Endothelial cell of umbilical vein (primary cell): ENCODE measurements around the gene AKT1. TPM values are rescaled to one million over a fixed set of nuclear protein-coding genes. Genes with fewer than 3 reads are reported as not detected.

Source experiments
- BruUV-seq: library from RNA; stranded (reverse); fragments of 400-500 nt; replicated peaks from 2 replicates; lab custom pipeline; 2021; lab: Mats Ljungman, UMichigan
- CTCF ChIA-PET: fragments of 300-600, 350-600 bp; sonication (Branson Sonifier 250); formaldehyde crosslinking; loops from one replicate; lab custom pipeline; 2021; ENCODE audit warnings: antibody characterized with exemption, inconsistent platforms; lab: Charles Lee
- POLR2A ChIA-PET: fragments of 300-600, 350-600 bp; sonication (Branson Sonifier 250); formaldehyde crosslinking; loops from one replicate; lab custom pipeline; 2021; ENCODE audit warnings: antibody characterized with exemption, inconsistent platforms; lab: Charles Lee
- DNase-seq: peaks from one replicate; pipeline ENCODE4 v3.0.0-alpha.2; 2011; ENCODE audit warnings: low read depth, low spot score
- FAIRE-seq: peaks from 2 replicates; lab custom pipeline; 2011; peaks lifted over from hg19 to GRCh38; lab: Jason Lieb, UNC
- H2AFZ ChIP-seq: 2 replicates; pipeline ENCODE4 v1.6.0; 2012; ENCODE audit warnings: low read depth, low read length, control low read depth, inconsistent platforms
- H3K27ac ChIP-seq: 2 replicates; pipeline ENCODE4 v1.5.1; 2011; ENCODE audit warnings: low read depth, mild to moderate bottlenecking, control low read depth, low read length, moderate library complexity; ENCODE audit not compliant: insufficient read depth
- H3K27me3 ChIP-seq, 2 experiments: 2 replicates each; pipeline versions ENCODE4 v1.6.0 to v1.6.1; 2011; ENCODE audit warnings: low read length in 2 of 2, mixed read lengths in 1 of 2; ENCODE audit not compliant: control insufficient read depth in 2 of 2, insufficient read depth in 2 of 2
- H3K36me3 ChIP-seq, 2 experiments: 2 replicates in 1 of 2; 3 replicates in 1 of 2; pipeline ENCODE4 v1.5.1; 2011; ENCODE audit warnings: low read length in 2 of 2, mild to moderate bottlenecking in 1 of 2, moderate library complexity in 1 of 2; ENCODE audit not compliant: control insufficient read depth in 2 of 2, insufficient read depth in 2 of 2; ENCODE audit errors: extremely low read depth in 1 of 2
- H3K4me1 ChIP-seq: 3 replicates; pipeline ENCODE4 v1.5.1; 2011; ENCODE audit warnings: mild to moderate bottlenecking, low read length; ENCODE audit not compliant: control insufficient read depth, insufficient read depth; ENCODE audit errors: extremely low read depth
- H3K4me2 ChIP-seq: 2 replicates; pipeline ENCODE4 v1.6.1; 2011; ENCODE audit warnings: low read length, control low read depth, mixed read lengths; ENCODE audit not compliant: insufficient read depth
- H3K4me3 ChIP-seq, 3 experiments: fragments of 200-600 bp in 1 of 3; sonication (generic), shearing (Covaris generic) in 1 of 3; replicated peaks in 1 of 3; 2 replicates each; pipeline ENCODE4 v1.5.1; 2011 to 2016; ENCODE audit warnings: control low read depth in 3 of 3, low read length in 3 of 3, mild to moderate bottlenecking in 2 of 3, inconsistent platforms in 1 of 3, low read depth in 1 of 3, moderate library complexity in 1 of 3; ENCODE audit not compliant: insufficient read depth in 1 of 3
- H3K79me2 ChIP-seq: 2 replicates; pipeline ENCODE4 v1.6.0; 2012; ENCODE audit warnings: low read length, inconsistent platforms; ENCODE audit not compliant: control insufficient read depth, insufficient read depth
- H3K9ac ChIP-seq: replicated peaks from 2 replicates; pipeline ENCODE3; 2011; ENCODE audit warnings: low read length, control low read depth; ENCODE audit not compliant: insufficient read depth; ENCODE audit errors: extremely low read depth
- H3K9me1 ChIP-seq: replicated peaks from 3 replicates; pipeline ENCODE4 v1.6.0; 2011; ENCODE audit warnings: mild to moderate bottlenecking, low read length; ENCODE audit not compliant: control insufficient read depth, insufficient read depth; ENCODE audit errors: extremely low read depth
- H3K9me3 ChIP-seq: replicated peaks from 2 replicates; pipeline ENCODE4 v1.5.1; 2012; ENCODE audit warnings: low read length, inconsistent platforms; ENCODE audit not compliant: control insufficient read depth, insufficient read depth
- H4K20me1 ChIP-seq: replicated peaks from 2 replicates; pipeline ENCODE3; 2011; ENCODE audit warnings: mild to moderate bottlenecking, low read length; ENCODE audit not compliant: control insufficient read depth, insufficient read depth; ENCODE audit errors: extremely low read depth
- JUN ChIP-seq: IDR thresholded peaks from 2 replicates; pipeline ENCODE4 v1.6.1; 2011; ENCODE audit warnings: borderline replicate concordance, low read depth; ENCODE audit not compliant: insufficient read length, insufficient read depth
- MAX ChIP-seq: IDR thresholded peaks from 2 replicates; pipeline ENCODE4 v1.6.1; 2011; ENCODE audit not compliant: insufficient read depth, insufficient read length
- MYC ChIP-seq: IDR thresholded peaks from one replicate; pipeline ENCODE4 v1.6.1; 2011; ENCODE audit warnings: mild to moderate bottlenecking, low read depth, low read length
- POLR2A ChIP-seq: IDR thresholded peaks from 2 replicates; pipeline ENCODE4 v1.6.1; 2012; ENCODE audit warnings: low read depth, mild to moderate bottlenecking, control low read depth, low read length
- POLR2AphosphoS5 ChIP-seq: IDR thresholded peaks from 2 replicates; pipeline ENCODE4 v1.6.1; 2012; ENCODE audit warnings: low read depth, mild to moderate bottlenecking, control low read depth, low read length, moderate library complexity; ENCODE audit not compliant: insufficient read depth
- dilution Hi-C: fragments of 300-500 bp; cut with MboI; formaldehyde crosslinking; loops from one replicate; pipeline ENCODE4 v1.15.0; 2019; ENCODE audit warnings: low sequenced_read_pairs; ENCODE audit not compliant: extremely low pct_ligation_motif_present
- intact Hi-C: fragments of 100-400 bp; cut with micrococcal nuclease; formaldehyde crosslinking; loops from one replicate; pipeline ENCODE4 v1.10.0; 2022
- polyA plus RNA-seq, 4 experiments: library from polyadenylated mRNA; depleted of rRNA in 3 of 4; stranded (reverse) in 3 of 4; unstranded in 1 of 4; fragments of >200 nt; gene quantifications; 2 replicates each; pipeline versions ENCODE4 v1.2.1 to v1.2.3, GENCODE V29; 2011 to 2012; ENCODE audit warnings: missing spikeins in 1 of 4
- total RNA-seq: library from RNA; stranded (reverse); gene quantifications from 2 replicates; pipeline ENCODE4 v1.2.3, GENCODE V29; 2021

Gene AKT1
- total and polyA plus RNA-seq, 2 donors (not counting 3 experiments of a cell fraction or from before 2014, with no cell fraction given) = 177 to 191 TPM

GRCh38 chr14:104752735-104753527 lies 42.6 kb downstream of the AKT1 start, which contains the start of gene SIVA1:
Gene SIVA1 (plus strand): TSS chr14:104753147. CDS start chr14:104753202, 55 bp downstream.
- CTCF ChIA-PET = interaction anchor here (0.7 to 2.4 kb wide), 13 partner anchors 10 to 337 kb away, joined by 3 to 17 read pairs (median 4); partner anchors contain the start of genes ADSS1 and ZBTB42
- dilution Hi-C loops = no loop called here
- H3K9ac ChIP-seq = peak within 1 kb of the TSS; percentile 73
- H3K27ac ChIP-seq = peak within 1 kb of the TSS; percentile 39
- H3K79me2 ChIP-seq = peaks cover 22% of the 10 kb centered on the region
- peaks cover 8% of the 10 kb centered on the region for H3K4me1 ChIP-seq
- peak within 1 kb of the TSS; percentile 85 for H2AFZ ChIP-seq
- TF ChIP-seq POLR2AphosphoS5 (peak; percentile 22), JUN (no peak), MYC (no peak), MAX (peak; percentile 9), POLR2A (peak; percentile 79)
- H3K4me3 ChIP-seq = peak within 1 kb of the TSS; percentile 22 to 96 (median 56)
- BruUV-seq = no TSS peak
- DNase-seq (peak; percentile 100), FAIRE-seq (peak; percentile 99)
- H3K4me2 ChIP-seq = peak within 1 kb of the TSS; percentile 41
- intact Hi-C loops = loop anchor here (1.0 to 5.0 kb wide), 6 partner anchors 17 to 74 kb away; partner anchors contain the start of genes ADSS1, INF2 and ZBTB42
- POLR2A ChIA-PET = interaction anchor here (0.6 to 1.1 kb wide), 4 partner anchors 16 to 992 kb away, joined by 3 to 6 read pairs (median 4); no protein-coding TSS in a partner anchor
- H4K20me1 ChIP-seq = no peaks in the 10 kb centered on the region
- no peaks in the 10 kb centered on the region for H3K9me3 ChIP-seq
- peaks cover 0 to 19% of the 10 kb centered on the region in 2 experiments for H3K36me3 ChIP-seq
- H3K9me1 ChIP-seq = no peaks in the 10 kb centered on the region
- no peaks in the 10 kb centered on the region for H3K27me3 ChIP-seq
